Fibroblast of lung (primary cell): ENCODE measurements around the gene TBATA. TPM values are rescaled to one million over a fixed set of nuclear protein-coding genes. Genes with fewer than 3 reads are reported as not detected.
A peak's percentile ranks its signal among the peaks of the same experiment; 100 is the strongest.

Experiments
- DNase-seq, 2 donors: peaks; one replicate each; pipeline versions ENCODE4 v3.0.0 to v3.0.0-alpha.2; 2010; ENCODE audit warnings: low read depth in 2 of 2
- H2AFZ ChIP-seq: 2 replicates; pipeline ENCODE4 v1.5.1; 2012; ENCODE audit warnings: low read length, control low read depth, inconsistent platforms
- H3K27ac ChIP-seq: 2 replicates; pipeline ENCODE4 v1.5.1; 2011; ENCODE audit warnings: low read length, control low read depth; ENCODE audit not compliant: insufficient read depth
- H3K27me3 ChIP-seq: 2 replicates; pipeline ENCODE4 v1.5.1; 2011; ENCODE audit warnings: mild to moderate bottlenecking, low read length; ENCODE audit not compliant: control insufficient read depth, insufficient read depth
- H3K36me3 ChIP-seq: 2 replicates; pipeline ENCODE4 v1.5.1; 2011; ENCODE audit warnings: low read length; ENCODE audit not compliant: control insufficient read depth, insufficient read depth
- H3K4me1 ChIP-seq: 2 replicates; pipeline ENCODE4 v1.5.1; 2011; ENCODE audit warnings: low read length; ENCODE audit not compliant: control insufficient read depth, insufficient read depth; ENCODE audit errors: extremely low read depth
- H3K4me2 ChIP-seq: 2 replicates; pipeline ENCODE4 v1.5.1; 2011; ENCODE audit warnings: low read length, control low read depth; ENCODE audit not compliant: insufficient read depth; ENCODE audit errors: extremely low read depth
- H3K4me3 ChIP-seq, 4 experiments: fragments of 200-600 bp in 1 of 4; sonication (generic) in 1 of 4; replicated peaks in 1 of 4; 2 replicates each; pipeline ENCODE4 v1.5.1; 2011 to 2016; ENCODE audit warnings: low read length in 4 of 4, low read depth in 3 of 4, mild to moderate bottlenecking in 3 of 4, control low read depth in 2 of 4, inconsistent platforms in 1 of 4, mixed read lengths in 1 of 4; ENCODE audit not compliant: insufficient read depth in 1 of 4; ENCODE audit errors: control extremely low read depth in 1 of 4
- H3K79me2 ChIP-seq: 2 replicates; pipeline ENCODE4 v1.5.1; 2012; ENCODE audit warnings: mild to moderate bottlenecking, low read length, inconsistent platforms; ENCODE audit not compliant: control insufficient read depth, insufficient read depth
- H3K9ac ChIP-seq: 2 replicates; pipeline ENCODE4 v1.5.1; 2011; ENCODE audit warnings: mild to moderate bottlenecking, low read length, control low read depth; ENCODE audit not compliant: insufficient read depth
- H3K9me3 ChIP-seq: 2 replicates; pipeline ENCODE4 v1.5.1; 2012; ENCODE audit warnings: low read depth, low read length; ENCODE audit not compliant: control insufficient read depth, insufficient read depth
- H4K20me1 ChIP-seq: 2 replicates; pipeline ENCODE4 v1.5.1; 2011; ENCODE audit warnings: low read length; ENCODE audit not compliant: control insufficient read depth, insufficient read depth; ENCODE audit errors: extremely low read depth
- CTCF ChIP-seq, 2 donors: IDR thresholded peaks in 1 of 2; conservative IDR thresholded peaks in 1 of 2; 1 replicate in 1 of 2; 2 replicates in 1 of 2; pipeline ENCODE4 v1.5.1; 2011 to 2012; ENCODE audit warnings: low read length in 2 of 2, control low read depth in 1 of 2, inconsistent platforms in 1 of 2, low read depth in 1 of 2, mild to moderate bottlenecking in 1 of 2
- EZH2 ChIP-seq: IDR thresholded peaks from 2 replicates; pipeline ENCODE4 v1.5.1; 2012; ENCODE audit warnings: low read length, control low read depth, mild to moderate bottlenecking; ENCODE audit errors: missing control alignments
- polyA minus RNA-seq: library from RNA; depleted of rRNA, polyadenylated mRNA; stranded (reverse); fragments of >200 nt; gene quantifications from 2 replicates; pipeline ENCODE4 v1.2.3, GENCODE V29; 2011; ENCODE audit warnings: low replicate concordance
- polyA plus RNA-seq, 2 donors: library from polyadenylated mRNA; depleted of rRNA in 1 of 2; stranded (reverse) in 1 of 2; unstranded in 1 of 2; fragments of >200 nt; gene quantifications; 2 replicates each; pipeline ENCODE4 v1.2.1, GENCODE V29; 2011 to 2012; ENCODE audit warnings: missing spikeins in 1 of 2
- total RNA-seq: library from RNA; depleted of rRNA; stranded (reverse); fragments of >200 nt; gene quantifications from 2 replicates; pipeline ENCODE4 v1.2.1, GENCODE V29; 2014

TBATA gene, protein sequence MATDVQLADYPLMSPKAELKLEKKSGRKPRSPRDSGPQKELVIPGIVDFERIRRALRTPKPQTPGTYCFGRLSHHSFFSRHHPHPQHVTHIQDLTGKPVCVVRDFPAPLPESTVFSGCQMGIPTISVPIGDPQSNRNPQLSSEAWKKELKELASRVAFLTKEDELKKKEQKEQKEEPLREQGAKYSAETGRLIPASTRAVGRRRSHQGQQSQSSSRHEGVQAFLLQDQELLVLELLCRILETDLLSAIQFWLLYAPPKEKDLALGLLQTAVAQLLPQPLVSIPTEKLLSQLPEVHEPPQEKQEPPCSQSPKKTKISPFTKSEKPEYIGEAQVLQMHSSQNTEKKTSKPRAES
- total RNA-seq (not detected in 2 replicates), polyA plus RNA-seq (not detected in 2 replicates), polyA minus RNA-seq (not detected in 2 replicates)
- not detected in 2 replicates for polyA plus RNA-seq (2012)

- Histone ChIP-seq H3K27me3 (peaks cover 18% of the 10 kb centered on the region), H4K20me1 (no peaks in the 10 kb centered on the region), H3K36me3 (no peaks in the 10 kb centered on the region), H3K4me3 (no peak within 1 kb of the TSS), H3K79me2 (no peaks in the 10 kb centered on the region), H3K27ac (no peak within 1 kb of the TSS), H3K9me3 (no peaks in the 10 kb centered on the region), H3K4me1 (no peaks in the 10 kb centered on the region), H3K4me2 (no peak within 1 kb of the TSS), H2AFZ (no peak within 1 kb of the TSS), H3K9ac (no peak within 1 kb of the TSS)
- TF ChIP-seq EZH2 (no peak), CTCF (conservative IDR thresholded peaks at IDR 0.05 in 1 of 2, IDR thresholded peaks at IDR 0.05 in 1 of 2; ENCODE audit: low read depth in 1 of 2, low read length in 2 of 2) (no peak)
- no peak for DNase-seq
Measured at GRCh38 chr10:70785190-70785589, at the start of gene TBATA. TBATA (minus strand) TSS chr10:70785377; CDS start chr10:70783379, 1,998 bp downstream.

GRCh38 chr10:70834441-70835151, 49.4 kb upstream of the TBATA start:
- no peak for TF ChIP-seq EZH2
- no peak for TF ChIP-seq CTCF (conservative IDR thresholded peaks at IDR 0.05 in 1 of 2, IDR thresholded peaks at IDR 0.05 in 1 of 2; ENCODE audit: low read depth in 1 of 2, low read length in 2 of 2)
- Histone ChIP-seq H3K27ac (no peak overlapping the region), H3K9me3 (no peaks in the 10 kb centered on the region), H3K79me2 (peaks cover 2% of the 10 kb centered on the region), H3K27me3 (no peaks in the 10 kb centered on the region), H3K36me3 (no peaks in the 10 kb centered on the region), H3K4me1 (peaks cover 16% of the 10 kb centered on the region), H3K9ac (no peak overlapping the region), H3K4me2 (no peak overlapping the region), H3K4me3 (no peak overlapping the region), H2AFZ (no peak overlapping the region), H4K20me1 (no peaks in the 10 kb centered on the region)
- no peak for DNase-seq

DNA sequence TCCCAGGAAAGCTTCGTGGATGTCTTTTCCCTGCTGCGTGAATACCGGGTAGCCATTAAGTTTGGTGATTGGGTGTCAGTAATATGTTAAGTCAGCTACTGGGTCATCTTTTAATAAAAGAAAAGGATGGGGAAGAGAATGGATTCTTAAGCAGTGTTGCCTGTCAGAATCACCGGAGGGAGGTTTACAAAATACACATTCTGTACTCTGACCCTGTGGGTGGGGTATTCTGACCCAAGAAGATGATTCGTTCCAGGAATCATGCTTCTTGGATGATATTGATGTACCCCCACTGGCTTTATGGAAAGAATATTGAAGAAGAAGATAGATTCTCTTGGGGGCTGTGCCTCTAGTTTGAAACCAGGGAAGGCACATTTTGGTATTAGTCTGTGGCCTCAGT, 48.8 kb upstream of the TBATA start:
- Histone ChIP-seq H3K36me3 (no peaks in the 10 kb centered on the region), H3K27ac (peak overlapping the region; percentile 62), H2AFZ (no peak overlapping the region), H3K9me3 (no peaks in the 10 kb centered on the region), H3K4me3 (no peak overlapping the region), H4K20me1 (no peaks in the 10 kb centered on the region), H3K27me3 (no peaks in the 10 kb centered on the region), H3K9ac (no peak overlapping the region), H3K79me2 (peaks cover 2% of the 10 kb centered on the region), H3K4me2 (peak overlapping the region; percentile 60), H3K4me1 (peaks cover 16% of the 10 kb centered on the region)
- TF ChIP-seq EZH2, result no peak
- no peak for TF ChIP-seq CTCF (conservative IDR thresholded peaks at IDR 0.05 in 1 of 2, IDR thresholded peaks at IDR 0.05 in 1 of 2; ENCODE audit: low read depth in 1 of 2, low read length in 2 of 2)
- no peak for DNase-seq
